GM21423 (cell line): ENCODE data around the gene LINC00305.

ENCODE experiments used
- ATAC-seq: cut with Tn5 transposase; IDR thresholded peaks from one replicate; pipeline ENCODE4 v1.9.1; 2021; ENCODE audit warnings: mild to moderate bottlenecking, moderate library complexity; ENCODE audit not compliant: unreplicated experiment

Gene LINC00305

GRCh38 chr18:64148988-64149387, at the start of gene LINC00305:
LINC00305 (minus strand) TSS chr18:64149088.
- ATAC-seq = no peak

- ATAC-seq = no peak
Observed at GRCh38 chr18:64191069-64191468, 42.2 kb upstream of the LINC00305 start.

- no peak for ATAC-seq
Observed at GRCh38 chr18:64185987-64186386, 37.1 kb upstream of the LINC00305 start.

- no peak for ATAC-seq
Observed at GRCh38 chr18:64183665-64184064, 34.8 kb upstream of the LINC00305 start.

GRCh38 chr18:64180617-64181016, 31.7 kb upstream of the LINC00305 start:
- ATAC-seq = no peak

GRCh38 chr18:64180171-64180570, 31.3 kb upstream of the LINC00305 start:
- ATAC-seq = no peak

GRCh38 chr18:64179556-64180080, 30.7 kb upstream of the LINC00305 start:
- no peak for ATAC-seq

GRCh38 chr18:64178860-64179259, 30.0 kb upstream of the LINC00305 start:
- ATAC-seq = no peak

GRCh38 chr18:64175432-64175831, 26.5 kb upstream of the LINC00305 start:
- no peak for ATAC-seq

- ATAC-seq = no peak
Observed at GRCh38 chr18:64171576-64171975, 22.7 kb upstream of the LINC00305 start.

- ATAC-seq = no peak
Observed at GRCh38 chr18:64167408-64167925, 18.6 kb upstream of the LINC00305 start.

GRCh38 chr18:64165906-64166305, 17.0 kb upstream of the LINC00305 start:
- no peak for ATAC-seq

GRCh38 chr18:64164883-64165282, 16.0 kb upstream of the LINC00305 start:
- no peak for ATAC-seq

GRCh38 chr18:64149916-64150438, 1.1 kb upstream of the LINC00305 start:
- no peak for ATAC-seq

GRCh38 chr18:64142904-64143303, 6.0 kb downstream of the LINC00305 start:
- ATAC-seq = no peak

- ATAC-seq = no peak
Observed at GRCh38 chr18:64137914-64138313, 11.0 kb downstream of the LINC00305 start.

- ATAC-seq = no peak
Observed at GRCh38 chr18:64134044-64134747, 14.7 kb downstream of the LINC00305 start.

- ATAC-seq = no peak
Observed at GRCh38 chr18:64132871-64133270, 16.0 kb downstream of the LINC00305 start.

GRCh38 chr18:64131314-64131713, 17.6 kb downstream of the LINC00305 start:
- no peak for ATAC-seq

- no peak for ATAC-seq
Observed at GRCh38 chr18:64127172-64127571, 21.7 kb downstream of the LINC00305 start.

- no peak for ATAC-seq
Observed at GRCh38 chr18:64119916-64120315, 29.0 kb downstream of the LINC00305 start.

GRCh38 chr18:64118406-64118805, 30.5 kb downstream of the LINC00305 start:
- no peak for ATAC-seq
